Measurements from ENCODE around the gene CDK15. TPM values are rescaled to one million over a fixed set of nuclear protein-coding genes. Genes with fewer than 3 reads are reported as not detected.

The CDK15 gene
- total RNA-seq, 2 donors from 2014 or later: 0.52 TPM; not detected in 1

DNA sequence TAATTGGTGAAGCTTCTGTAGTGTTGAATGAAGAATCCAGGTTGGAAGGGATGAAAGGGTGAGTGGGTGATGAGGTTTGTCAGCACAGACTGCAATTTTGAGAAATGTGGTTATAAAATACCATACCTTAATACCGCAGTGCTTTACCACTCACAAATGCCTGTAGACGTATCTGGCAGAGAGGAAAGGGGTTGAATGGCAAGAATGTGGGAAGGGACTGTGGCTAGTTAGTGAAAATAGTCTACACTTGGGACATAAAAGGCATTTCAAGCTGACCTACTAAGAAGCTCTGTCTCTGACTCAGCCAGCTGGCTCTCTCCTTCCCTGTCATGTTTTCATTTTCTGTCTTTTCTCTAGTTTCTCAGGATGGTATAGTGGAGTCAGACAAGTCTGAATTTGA is 25.1 kb downstream of the CDK15 start:
- Histone ChIP-seq H3K27me3 (no peaks in the 10 kb centered on the region), H3K27ac (no peak overlapping the region), H3K36me3 (replicated peaks in 1 of 2; ENCODE audit: insufficient read depth in 1 of 2, low read depth in 2 of 2) (no peaks in the 10 kb centered on the region), H3K9me3 (no peaks in the 10 kb centered on the region), H3K4me1 (no peaks in the 10 kb centered on the region), H3K4me3 (no peak overlapping the region)
- 75 to 85% methylated on average over 2 of the region's 2 CpGs for whole genome bisulfite sequencing, 2 donors
- TF ChIP-seq, protein P1, sequence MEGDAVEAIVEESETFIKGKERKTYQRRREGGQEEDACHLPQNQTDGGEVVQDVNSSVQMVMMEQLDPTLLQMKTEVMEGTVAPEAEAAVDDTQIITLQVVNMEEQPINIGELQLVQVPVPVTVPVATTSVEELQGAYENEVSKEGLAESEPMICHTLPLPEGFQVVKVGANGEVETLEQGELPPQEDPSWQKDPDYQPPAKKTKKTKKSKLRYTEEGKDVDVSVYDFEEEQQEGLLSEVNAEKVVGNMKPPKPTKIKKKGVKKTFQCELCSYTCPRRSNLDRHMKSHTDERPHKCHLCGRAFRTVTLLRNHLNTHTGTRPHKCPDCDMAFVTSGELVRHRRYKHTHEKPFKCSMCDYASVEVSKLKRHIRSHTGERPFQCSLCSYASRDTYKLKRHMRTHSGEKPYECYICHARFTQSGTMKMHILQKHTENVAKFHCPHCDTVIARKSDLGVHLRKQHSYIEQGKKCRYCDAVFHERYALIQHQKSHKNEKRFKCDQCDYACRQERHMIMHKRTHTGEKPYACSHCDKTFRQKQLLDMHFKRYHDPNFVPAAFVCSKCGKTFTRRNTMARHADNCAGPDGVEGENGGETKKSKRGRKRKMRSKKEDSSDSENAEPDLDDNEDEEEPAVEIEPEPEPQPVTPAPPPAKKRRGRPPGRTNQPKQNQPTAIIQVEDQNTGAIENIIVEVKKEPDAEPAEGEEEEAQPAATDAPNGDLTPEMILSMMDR (IDR thresholded peaks at IDR 0.05): no peak
- no peak for TF ChIP-seq POLR2A (IDR thresholded peaks at IDR 0.05)
- intact Hi-C loops (cut with DNase I): no loop called here
- no peak for ATAC-seq
- no peak for DNase-seq

DNA sequence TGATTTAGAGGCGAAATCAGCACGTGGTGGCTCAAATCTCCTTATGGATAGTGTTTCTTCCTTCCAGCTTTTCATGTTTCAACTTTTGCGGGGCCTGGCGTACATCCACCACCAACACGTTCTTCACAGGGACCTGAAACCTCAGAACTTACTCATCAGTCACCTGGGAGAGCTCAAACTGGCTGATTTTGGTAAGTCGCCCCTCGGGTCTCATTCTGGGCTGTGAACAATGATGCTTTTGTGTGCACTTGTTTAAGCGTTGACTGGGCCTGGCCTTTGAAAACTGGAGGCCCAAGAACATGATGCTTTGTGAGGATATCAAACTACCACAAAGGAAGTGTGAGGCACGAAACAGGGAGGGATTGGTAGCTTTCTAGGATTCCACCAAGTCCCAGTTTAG is 27.4 kb downstream of the CDK15 start:
- Histone ChIP-seq H3K4me1 (no peaks in the 10 kb centered on the region), H3K9me3 (no peaks in the 10 kb centered on the region), H3K27me3 (no peaks in the 10 kb centered on the region), H3K36me3 (replicated peaks in 1 of 2; ENCODE audit: insufficient read depth in 1 of 2, low read depth in 2 of 2) (no peaks in the 10 kb centered on the region), H3K27ac (no peak overlapping the region), H3K4me3 (no peak overlapping the region)
- DNase-seq: no peak
- TF ChIP-seq, protein P1 (IDR thresholded peaks at IDR 0.05): no peak
- TF ChIP-seq POLR2A (IDR thresholded peaks at IDR 0.05): no peak
- ATAC-seq: no peak
- intact Hi-C loops (cut with DNase I): no loop called here
- 72 to 79% methylated on average over 9 of the region's 9 CpGs for WGBS, 2 donors

DNA sequence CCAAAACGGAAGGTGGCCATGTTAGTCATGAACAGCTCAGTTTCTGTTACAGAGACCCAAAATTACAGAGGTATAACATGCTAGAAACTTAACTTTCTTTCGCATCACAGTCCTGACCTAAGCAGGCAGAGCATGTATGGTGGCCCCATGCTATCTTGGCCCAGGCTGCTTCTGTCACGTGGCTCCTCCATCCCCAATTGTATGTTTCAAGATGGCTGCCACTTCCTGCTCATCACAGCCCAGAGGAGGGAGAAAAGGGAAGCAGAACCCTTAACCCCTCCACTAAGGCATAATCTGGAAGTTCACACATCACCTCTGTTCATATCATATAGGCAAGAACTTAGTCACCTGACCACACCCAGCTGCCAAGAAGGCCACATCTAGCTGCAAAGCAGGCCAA is 28.7 kb downstream of the CDK15 start:
- TF ChIP-seq POLR2A (IDR thresholded peaks at IDR 0.05): no peak
- TF ChIP-seq, protein P1 (IDR thresholded peaks at IDR 0.05): no peak
- no peaks in the 10 kb centered on the region for H3K9me3 ChIP-seq
- H3K36me3 ChIP-seq (replicated peaks in 1 of 2; ENCODE audit: insufficient read depth in 1 of 2, low read depth in 2 of 2): no peaks in the 10 kb centered on the region
- ATAC-seq: no peak
- intact Hi-C loops (cut with DNase I): no loop called here
- no peak overlapping the region for H3K4me3 ChIP-seq
- 85 to 90% methylated on average over 2 to 3 of the region's 3 CpGs for WGBS, 2 donors
- no peaks in the 10 kb centered on the region for H3K4me1 ChIP-seq
- no peaks in the 10 kb centered on the region for H3K27me3 ChIP-seq
- DNase-seq: no peak
- no peak overlapping the region for H3K27ac ChIP-seq

GRCh38 chr2:201837391-201837790 is 31.1 kb downstream of the CDK15 start:
- TF ChIP-seq, protein P1 (IDR thresholded peaks at IDR 0.05): no peak
- TF ChIP-seq POLR2A (IDR thresholded peaks at IDR 0.05): no peak
- no peaks in the 10 kb centered on the region for H3K27me3 ChIP-seq
- H3K36me3 ChIP-seq (replicated peaks in 1 of 2; ENCODE audit: insufficient read depth in 1 of 2, low read depth in 2 of 2): no peaks in the 10 kb centered on the region
- no peaks in the 10 kb centered on the region for H3K9me3 ChIP-seq
- ATAC-seq (no peak), DNase-seq (no peak)
- no peak overlapping the region for H3K27ac ChIP-seq
- 28 to 36% methylated on average over 2 of the region's 2 CpGs for WGBS, 2 donors
- H3K4me1 ChIP-seq: no peaks in the 10 kb centered on the region
- intact Hi-C loops (cut with DNase I): no loop called here
- H3K4me3 ChIP-seq: no peak overlapping the region

DNA sequence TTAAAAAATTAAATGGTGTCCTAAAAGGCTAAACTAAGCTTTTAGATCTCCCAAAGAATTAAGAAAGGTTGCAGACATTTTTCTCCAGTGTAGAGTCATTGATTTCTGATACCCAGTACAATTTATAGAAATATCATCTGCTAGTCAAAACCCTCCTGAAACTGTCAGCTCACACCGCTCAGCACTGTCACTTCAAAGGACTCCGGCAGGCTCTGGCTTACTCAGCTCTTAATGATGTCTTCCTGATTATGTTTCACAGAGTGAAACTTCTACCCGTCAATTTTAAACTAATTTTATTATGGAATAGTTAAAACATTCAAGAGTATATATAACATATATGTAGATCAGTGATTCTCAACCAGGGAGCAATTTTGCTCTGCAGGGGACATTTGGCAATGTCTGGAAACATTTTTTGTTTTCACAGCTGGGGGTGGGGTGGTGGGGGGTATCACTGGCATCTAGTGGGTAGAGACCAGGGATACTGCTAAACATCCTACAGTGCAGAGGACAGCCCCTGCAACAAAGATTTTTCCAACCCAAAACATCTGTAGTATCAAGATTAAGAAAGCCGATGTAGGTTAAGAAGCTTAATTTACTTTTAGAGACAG is 31.6 kb downstream of the CDK15 start:
- ATAC-seq: no peak
- no peaks in the 10 kb centered on the region for H3K36me3 ChIP-seq (replicated peaks in 1 of 2; ENCODE audit: insufficient read depth in 1 of 2, low read depth in 2 of 2)
- H3K4me1 ChIP-seq: no peaks in the 10 kb centered on the region
- H3K9me3 ChIP-seq: no peaks in the 10 kb centered on the region
- H3K27me3 ChIP-seq: no peaks in the 10 kb centered on the region
- WGBS, 2 donors: 60 to 65% methylated on average over 4 of the region's 4 CpGs
- intact Hi-C loops (cut with DNase I): no loop called here
- TF ChIP-seq, protein P1 (IDR thresholded peaks at IDR 0.05): no peak
- TF ChIP-seq POLR2A (IDR thresholded peaks at IDR 0.05): no peak
- no peak overlapping the region for H3K27ac ChIP-seq
- no peak for DNase-seq
- H3K4me3 ChIP-seq: no peak overlapping the region

All from body of pancreas (tissue), 4 donors.